Activated CD4-positive, alpha-beta T cell treated with anti-CD3 and anti-CD28 coated beads for 1 hour (primary cell): ENCODE results near the gene SLC25A10.
"Not testable (repeated sequence)": the region's sequence is repeated elsewhere in the genome, so short reads cannot be mapped to it uniquely, and the experiment has no call there.

Source experiments
- DNase-seq: peaks from one replicate; pipeline ENCODE4 v3.0.0-alpha.2; 2020

The SLC25A10 gene, protein sequence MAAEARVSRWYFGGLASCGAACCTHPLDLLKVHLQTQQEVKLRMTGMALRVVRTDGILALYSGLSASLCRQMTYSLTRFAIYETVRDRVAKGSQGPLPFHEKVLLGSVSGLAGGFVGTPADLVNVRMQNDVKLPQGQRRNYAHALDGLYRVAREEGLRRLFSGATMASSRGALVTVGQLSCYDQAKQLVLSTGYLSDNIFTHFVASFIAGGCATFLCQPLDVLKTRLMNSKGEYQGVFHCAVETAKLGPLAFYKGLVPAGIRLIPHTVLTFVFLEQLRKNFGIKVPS

DNA sequence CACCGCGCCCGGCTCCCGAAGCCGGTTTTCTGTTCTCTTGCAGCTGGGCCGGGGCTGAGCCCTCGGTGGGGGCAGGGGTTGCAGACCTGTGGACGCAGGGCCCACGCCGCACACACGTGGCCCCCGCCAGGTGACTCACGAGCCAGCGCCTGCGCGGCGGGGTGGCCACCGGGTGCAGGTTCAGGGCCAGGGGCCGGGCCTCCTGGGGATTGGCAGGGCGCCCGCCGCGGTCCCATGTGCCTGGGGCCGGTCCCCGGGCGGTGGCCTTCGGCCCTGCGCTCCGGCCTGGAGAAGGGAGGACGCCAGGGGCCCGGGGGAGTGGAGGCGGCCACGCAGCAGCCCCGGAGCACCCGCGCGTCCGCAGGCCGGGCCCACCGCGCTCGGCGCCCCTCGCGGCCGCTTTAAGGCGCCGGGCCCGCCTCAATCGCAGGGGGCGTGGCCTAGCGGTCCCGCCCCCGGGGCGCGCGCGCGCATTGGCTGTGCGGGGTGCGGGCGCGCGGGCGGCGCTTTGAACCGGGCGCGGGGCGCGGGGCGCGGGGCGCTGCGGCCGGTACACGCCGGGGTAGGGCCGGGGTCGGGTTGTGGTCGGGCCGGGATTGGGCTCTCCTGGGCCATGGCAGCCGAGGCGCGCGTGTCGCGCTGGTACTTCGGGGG is at the start of gene SLC25A10:
Gene SLC25A10 (plus strand): TSS at position 471 of the 654 bp plus-strand sequence. CDS start 143 bp downstream, at position 614.
- peak; percentile 68 for DNase-seq

DNA sequence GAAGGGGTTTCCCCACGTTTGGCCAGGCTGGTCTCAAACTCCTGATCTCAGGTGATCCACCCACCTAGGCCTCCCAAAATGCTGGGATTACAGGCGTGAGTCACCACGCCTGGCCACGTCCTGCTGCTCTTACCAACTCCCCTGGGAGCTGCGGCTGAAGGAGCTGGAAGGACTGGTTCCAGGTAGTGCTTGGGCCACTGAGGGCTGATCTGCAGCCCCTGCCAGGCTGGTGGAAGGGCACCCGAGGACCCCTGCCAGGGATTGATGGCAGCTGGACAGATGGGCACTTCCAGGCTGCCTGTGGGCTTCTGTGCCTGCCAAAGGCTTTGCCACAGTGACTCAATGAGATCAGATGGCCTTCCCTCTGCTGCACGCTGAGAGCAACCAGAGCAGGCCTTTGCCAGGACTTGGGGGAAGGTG is 48.0 kb upstream of the SLC25A10 start:
- no peak for DNase-seq

DNA sequence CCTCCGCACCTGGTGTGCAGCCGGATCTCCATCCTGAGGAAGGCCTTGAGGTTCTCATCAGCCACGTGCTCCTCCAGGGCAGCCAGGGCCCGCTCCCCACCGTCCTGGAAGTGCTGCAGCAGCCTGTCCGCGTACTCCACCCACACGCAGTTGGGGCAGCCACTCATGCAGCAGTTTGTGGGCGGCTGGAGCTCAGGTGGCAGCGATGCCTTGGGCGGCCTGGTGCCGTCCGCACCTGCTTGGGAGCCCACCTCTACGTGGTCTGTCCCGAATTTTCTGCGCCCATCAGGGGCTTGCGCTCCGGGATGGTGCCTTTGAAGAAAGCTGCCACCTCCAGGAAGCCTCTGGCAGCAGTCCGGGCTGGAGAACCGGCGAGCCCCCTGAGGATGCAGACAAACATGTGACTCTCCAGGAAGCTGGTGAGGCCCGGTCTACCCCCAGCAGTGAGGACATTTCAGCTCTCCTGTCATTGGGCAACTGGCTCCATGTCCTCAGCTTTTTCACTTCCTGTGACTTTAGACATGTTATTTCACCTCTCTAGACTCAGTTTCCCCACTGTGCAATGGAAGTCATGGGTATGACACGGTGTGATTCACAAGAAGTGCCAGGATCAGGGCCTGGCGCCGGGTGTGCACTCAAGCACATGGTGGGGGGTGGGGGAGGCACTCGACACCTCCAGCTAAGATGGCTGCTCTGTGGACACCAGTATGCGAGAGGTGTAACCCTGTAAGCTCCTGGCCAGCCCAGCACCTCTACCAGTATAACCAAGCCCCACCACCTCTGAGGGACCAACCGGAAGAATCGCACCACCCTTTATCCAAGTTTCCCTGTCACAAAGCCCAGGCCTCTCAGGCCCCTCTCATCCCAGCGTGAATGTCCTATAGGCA is 46.6 kb upstream of the SLC25A10 start:
- DNase-seq, result no peak

DNA sequence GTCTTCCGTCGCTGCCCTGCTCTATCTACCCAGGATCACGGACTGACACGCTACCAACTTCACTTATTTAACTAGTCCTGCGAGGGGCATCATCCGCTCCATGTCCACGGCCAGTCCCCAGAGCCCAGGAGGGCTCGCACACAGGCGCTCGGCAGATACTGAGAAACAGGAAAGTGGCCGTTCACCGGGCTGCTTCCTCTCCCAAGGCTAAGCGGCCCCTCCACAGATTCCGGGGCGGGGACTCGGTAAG is 46.1 kb upstream of the SLC25A10 start:
- no peak for DNase-seq

DNA sequence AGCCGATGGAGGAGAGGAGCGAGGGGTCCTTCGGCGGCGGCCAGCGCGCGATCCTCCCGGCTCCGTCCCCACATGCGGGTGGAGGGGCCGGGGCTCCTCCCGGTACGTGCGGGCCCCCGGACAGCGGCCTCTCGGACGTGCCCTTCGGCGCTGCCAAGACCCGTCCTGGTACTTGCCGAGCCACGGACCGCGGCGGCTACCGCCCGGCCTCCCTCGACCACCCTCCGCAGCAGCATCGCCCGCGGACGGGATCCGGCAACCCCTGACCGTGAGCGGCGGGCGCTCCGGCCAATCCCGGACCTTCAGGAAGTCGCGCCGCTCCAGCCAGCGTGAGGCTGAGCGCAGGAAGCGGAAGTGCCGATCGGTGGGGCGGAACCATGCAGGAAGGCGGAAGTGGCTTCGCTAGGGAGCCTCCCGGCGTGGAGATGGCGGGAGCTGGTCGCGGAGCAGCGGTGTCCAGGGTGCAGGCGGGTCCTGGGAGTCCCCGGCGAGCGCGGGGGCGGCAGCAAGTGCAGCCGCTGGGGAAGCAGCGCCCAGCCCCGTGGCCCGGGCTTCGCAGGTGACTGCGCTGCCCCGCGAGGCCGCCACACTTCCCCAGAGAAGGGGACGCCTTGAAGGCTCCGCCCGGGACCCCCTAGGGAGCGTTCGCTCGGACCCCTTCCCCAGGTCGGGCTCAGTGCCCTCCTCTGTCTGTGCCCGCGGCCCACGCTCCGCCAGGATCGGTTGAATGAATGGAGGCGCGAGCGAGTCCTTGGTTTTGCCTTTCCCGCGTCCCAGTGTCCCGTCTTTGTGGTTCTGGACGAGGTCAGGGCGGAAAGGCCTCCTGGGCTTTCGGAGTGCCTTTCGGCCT is 45.5 kb upstream of the SLC25A10 start, which contains the start of the genes CCDC137 and OXLD1:
Gene CCDC137 (plus strand): TSS at position 396 of the 850 bp plus-strand sequence. CDS start 30 bp downstream, at position 426.
Gene OXLD1 (minus strand): TSS at position 264 of the 850 bp plus-strand sequence. CDS start 28 bp downstream, at position 236.
- DNase-seq, result peak; percentile 83

DNA sequence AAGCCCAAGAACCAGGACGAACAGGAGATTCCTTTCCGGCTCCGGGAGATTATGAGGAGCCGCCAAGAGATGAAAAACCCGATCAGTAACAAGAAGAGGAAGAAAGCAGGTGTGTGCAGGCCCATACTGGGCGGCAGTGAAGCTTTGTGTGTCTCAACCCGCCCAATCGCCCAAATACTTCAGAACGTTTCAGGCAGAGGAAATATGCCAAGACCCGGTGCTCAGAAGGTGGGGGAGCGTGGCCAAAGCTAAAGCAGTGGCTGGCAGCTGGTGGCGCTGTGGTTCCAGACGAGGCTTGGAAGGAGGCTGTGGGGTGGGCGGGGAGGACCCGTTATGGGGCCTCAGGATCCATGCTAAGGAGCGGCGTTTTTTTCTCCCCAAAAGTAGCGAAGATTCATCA is 44.3 kb upstream of the SLC25A10 start:
- no peak for DNase-seq

DNA sequence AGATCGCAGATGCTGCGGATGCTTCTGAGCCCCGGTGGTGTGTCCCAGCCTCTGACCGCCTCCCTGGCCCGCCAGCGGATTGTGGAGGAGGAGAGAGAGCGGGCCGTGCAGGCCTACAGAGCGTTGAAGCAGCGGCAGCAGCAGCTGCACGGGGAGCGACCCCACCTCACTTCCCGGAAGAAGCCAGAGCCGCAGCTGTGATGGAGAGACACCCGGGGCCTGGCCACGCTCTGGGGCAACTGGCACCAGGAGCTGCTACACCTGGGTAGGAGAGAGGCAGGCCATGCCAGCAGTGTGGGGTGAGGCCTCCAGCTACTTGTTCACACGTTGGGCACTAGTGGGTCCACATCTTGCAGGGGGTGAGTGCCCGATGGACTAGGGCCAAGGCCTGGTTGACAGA is 39.6 kb upstream of the SLC25A10 start:
- DNase-seq, result no peak

DNA sequence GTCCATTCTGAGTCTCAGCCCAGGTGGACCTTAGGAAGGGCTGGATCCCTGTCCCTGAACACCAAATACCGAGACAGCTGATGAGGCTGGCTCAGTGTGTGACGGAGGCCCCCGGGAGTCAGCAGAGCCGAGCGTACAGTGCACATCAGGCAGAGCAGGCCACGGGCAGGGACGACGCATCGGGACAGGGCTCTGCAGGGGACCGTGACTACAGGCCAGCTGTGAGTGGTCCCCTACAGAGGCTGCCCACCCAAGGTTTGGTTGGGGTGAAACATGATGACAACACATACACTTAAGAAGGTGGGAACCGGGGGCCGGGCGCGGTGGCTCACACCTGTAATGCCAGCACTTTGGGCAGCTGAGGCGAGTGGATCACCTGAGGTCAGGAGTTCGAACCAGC is 39.1 kb upstream of the SLC25A10 start:
- no peak for DNase-seq

DNA sequence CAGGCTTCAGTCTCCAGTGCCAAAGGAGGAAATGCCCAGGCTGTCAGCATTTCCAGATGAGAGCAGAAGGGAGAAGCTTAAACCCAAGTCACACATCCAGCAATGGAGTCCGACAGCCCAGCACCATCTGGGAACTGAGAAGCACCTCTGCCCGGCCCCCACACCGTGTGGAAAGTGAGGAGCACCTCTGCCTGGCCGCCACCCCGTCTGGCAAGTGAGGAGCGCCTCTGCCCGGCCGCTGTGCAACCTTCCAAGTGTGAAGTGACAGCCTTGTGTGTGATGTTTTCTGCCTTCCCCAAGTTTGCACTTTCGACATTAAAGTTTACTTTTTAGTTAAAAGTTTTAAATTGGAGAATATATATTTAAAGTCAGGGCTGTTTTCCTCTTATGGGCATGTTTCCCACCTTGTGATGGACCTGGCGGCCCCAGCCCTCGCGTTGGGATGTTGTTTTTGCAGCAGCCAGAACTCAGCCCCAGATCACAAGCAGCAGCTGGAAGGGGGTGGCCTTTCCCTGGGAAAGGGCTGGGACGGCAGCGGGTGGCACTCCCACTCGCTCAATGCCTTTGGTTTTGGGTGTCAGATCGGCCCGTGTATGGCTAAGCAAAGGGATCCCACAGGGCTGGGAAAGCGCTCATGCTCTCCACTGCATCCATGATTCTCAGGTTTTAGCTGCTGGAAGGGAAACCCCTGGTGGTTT is 38.4 kb upstream of the SLC25A10 start:
- DNase-seq, result no peak

DNA sequence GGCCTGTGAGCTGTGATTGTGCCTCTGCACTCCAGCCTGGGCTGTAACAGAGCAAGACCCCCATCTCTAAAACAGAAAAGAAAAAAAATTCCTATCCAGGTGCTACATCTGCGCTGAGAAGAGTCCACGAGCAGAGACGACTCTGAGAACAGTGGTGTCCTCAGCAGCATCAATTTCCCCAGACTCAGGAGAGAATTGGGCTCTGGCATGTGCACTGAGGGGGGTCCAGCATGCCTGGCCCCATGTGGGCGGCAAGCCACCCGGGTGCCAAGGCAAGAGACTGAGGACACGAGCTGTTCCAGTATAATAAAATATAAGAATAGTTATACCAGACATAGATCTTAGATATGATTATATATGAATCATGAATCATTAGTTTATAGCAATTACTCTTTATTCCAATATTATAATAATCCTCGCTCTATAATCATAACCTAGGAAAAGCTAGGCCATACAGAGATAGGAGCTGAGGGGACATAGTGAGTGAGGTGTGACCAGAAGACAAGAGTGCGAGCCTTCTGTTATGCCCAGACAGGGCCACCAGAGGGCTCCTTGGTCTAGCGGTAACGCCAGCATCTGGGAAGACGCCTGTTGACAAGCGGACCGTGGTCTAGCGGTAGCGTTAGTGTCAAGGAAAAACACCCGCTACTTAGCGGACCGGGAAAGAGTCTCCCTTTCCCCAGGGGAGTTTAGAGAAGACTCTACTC is 36.4 kb upstream of the SLC25A10 start:
- not testable (repeated sequence) for DNase-seq

DNA sequence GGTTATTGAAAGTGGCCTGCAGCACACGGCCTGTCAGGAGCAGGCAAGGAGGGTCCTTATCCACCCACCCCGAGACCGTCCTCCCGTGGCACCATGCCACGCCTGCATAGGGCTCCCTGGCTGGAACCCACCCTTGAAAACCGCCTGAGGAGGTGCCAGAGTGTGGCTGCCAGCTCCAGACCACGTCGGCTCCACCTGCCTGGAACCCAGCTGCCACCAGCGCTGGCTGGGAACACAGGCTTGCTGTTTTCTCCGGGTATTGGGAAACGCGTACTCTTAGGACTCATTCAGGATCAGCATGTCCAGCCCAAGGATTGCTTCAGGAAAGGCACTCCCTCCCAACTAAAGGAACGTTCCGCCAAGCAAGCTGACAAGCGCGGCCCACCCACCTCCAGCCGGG is 35.2 kb upstream of the SLC25A10 start:
- DNase-seq, result no peak

DNA sequence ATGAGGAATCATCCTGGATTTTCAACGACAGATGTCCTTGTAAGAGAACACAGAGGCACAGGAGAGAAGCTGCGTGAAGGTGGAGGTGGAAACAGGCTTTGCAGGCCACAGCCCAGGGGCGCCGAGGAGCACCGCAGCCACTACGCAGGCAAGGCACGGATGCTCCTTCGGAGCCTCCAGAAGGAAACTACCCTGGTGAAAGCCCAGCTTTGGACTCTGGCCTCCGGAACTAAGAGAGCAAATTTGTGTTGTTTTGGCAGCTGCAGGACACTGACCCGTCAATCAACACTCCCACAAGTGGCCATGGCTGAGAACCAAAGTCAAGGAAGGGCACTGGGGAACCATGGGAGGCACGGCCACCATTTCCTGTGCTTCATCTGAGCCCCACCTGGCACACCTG is 31.9 kb upstream of the SLC25A10 start:
- DNase-seq, result no peak

DNA sequence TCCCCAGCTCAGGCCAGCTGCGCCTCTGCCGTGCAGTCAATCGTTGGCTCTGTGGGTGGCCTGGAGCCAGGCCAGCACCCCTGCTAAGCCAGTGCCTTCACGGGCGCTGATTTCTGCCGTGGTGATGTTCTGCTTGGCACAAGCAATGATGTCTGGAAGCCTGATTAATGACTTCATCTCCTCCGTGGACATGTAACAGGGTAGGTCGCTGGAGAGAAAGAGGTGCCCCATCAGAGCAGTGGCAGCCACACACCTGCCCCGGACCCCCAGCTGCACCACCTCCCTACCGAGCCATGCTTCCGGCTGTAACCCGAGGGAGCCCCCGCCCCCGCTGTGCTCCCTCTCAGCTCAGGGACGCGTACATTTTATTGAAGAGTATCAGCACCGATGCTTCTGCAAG is 30.4 kb upstream of the SLC25A10 start:
- no peak for DNase-seq

DNA sequence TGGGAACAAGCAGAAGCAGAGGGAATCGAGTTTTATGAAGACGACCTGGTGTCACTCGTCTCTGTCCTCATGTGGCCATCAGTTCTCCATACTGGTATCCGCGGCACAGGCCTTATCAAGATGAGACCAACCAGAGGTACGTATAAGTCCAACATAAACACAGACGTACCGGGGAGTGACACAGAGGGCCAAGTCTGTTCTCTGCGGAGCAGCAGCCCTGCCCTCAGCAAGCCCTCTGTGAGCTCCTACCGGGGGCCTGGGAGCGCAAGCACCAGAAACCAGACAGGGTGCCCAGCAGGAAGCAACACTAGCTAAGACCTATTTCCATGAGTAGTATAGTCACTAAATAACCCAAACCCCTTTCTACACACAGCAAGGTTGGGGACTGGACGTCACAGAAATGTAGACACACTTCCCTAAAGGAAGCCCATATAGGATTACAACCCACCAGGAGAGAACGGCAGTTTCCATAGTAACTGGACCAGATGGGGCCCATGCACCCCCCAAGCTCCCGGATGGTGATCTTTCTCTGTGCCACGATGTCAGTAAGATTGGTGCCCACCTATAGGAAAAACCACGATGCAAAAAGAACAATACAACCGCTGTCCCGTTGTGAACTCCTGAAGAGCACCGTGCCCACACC is 29.4 kb upstream of the SLC25A10 start:
- no peak for DNase-seq

DNA sequence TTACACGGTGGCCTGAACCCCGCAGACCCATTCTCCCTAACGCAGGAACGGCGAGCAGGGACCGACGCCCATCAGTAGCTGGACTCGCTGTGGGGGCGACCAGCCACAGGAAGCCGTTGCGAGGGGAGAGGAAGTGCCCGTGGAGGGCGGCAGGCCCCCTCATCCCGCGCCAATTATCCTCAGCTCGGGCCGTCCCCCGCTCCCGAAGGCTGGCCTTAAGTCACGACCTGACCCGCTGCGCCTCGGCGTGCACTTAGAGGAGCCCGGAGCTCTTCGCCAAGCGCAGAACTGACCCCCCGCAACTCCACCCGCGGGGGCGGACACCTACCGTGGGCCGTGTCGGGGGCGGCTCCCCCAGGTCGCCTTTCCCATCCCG is 28.9 kb upstream of the SLC25A10 start:
- DNase-seq, result no peak

DNA sequence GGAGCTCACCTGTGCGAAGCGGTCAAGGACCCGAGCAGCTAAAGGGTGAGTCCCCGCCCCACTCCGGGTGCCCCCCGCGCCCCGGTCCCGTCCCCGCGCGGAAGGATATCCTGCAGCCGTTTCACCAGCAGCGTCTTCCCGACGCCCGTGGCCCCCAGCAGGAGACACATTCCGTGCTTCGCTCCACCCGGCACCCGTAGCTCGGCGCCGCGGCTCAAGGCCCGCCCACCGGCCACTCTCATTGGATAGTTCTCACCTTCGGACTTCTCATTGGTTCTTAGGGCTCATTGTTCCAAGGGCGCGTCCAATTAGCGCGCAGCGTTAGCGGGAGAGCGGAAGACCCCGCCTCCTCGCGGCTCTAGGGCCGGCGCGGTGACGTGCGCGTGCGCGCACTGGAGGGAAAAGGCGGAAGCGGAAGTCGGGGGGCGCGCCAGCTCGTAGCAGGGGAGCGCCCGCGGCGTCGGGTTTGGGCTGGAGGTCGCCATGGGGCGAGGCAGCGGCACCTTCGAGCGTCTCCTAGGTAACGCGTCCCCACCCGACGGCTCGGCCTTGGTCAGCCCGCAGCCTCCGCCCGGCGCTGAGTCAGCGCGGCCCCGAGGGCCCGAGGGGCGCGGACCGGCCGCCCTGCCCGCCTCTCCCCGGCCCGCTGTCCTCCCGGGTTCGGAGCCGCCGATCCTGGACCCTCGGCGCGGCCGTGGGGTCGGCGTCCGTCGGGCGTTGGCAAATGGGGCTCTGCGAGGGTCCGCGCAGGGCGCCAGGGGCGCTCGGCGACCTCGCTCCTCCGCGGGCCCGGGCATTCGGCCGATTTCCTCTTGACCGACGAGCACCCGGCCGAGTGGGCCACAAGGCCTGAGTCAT is 28.3 kb upstream of the SLC25A10 start, which contains the start of the genes ARL16 and HGS:
Gene ARL16 (minus strand): TSS at position 214 of the 858 bp plus-strand sequence. CDS start 44 bp downstream, at position 170.
Gene HGS (plus strand): TSS at position 428 of the 858 bp plus-strand sequence. CDS start 56 bp downstream, at position 484.
- DNase-seq, result peak; percentile 97

DNA sequence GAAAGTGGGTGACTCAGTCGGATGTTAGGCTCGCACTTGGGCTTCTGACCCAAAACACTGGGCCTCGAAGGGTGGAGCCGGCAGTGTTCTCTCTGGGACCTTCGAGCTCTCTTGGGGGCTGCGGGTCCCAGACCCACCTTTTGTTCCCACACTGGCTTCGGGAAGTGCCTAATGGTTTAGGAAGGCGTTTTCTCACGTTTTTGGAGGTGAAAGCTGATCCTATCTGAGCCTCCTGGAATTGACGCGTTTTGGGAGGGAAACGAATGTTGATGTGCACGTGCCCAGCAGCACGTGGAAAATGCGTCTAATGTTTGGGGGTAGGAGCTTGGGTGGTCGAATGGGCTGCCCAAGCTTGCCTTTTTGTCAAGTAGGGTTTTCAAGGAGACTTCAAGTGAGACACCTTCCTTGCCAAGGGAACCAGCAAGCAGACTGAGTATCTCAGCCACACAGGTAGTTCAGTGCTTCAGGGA is 27.6 kb upstream of the SLC25A10 start:
- DNase-seq, result no peak

DNA sequence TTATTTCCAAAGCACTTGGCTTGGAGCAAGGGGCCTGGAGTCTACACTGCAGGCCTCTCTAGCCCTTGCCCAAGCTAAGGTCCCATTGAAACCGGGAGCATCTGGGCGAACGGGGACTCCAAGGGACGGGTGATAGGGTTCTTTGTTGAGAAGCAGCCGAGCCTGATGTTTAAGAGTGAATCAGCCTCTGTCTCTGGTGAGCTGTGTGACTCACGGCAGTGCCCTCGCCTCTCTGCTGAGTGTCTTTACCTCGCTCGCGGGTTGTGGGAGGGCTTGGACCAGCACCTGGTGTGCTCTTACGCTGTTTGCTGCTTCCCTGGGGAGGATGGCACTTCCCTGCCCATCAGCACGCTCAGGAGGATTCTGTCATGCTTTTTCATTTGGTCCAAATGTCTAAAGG is 27.0 kb upstream of the SLC25A10 start:
- no peak for DNase-seq

DNA sequence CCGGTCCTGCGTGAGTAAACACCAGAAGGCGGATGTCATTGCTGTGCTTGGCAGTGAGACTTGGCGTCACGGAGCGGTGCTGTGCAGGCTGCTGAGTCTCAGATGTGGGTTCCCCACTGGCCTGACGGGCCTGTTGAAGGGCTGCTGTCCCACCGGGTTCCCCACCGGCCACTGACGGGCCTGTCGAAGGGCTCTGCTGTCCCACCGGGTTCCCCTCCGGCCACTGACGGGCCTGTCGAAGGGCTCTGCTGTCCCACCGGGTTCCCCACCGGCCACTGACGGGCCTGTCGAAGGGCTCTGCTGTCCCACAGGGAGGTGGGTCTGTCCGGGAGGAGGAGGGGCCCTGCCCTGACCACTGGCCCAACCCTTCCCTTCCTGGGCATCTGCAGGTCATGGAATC is 25.5 kb upstream of the SLC25A10 start:
- DNase-seq, result no peak
